Activated CD4-positive, alpha-beta memory T cell treated with anti-CD3 and anti-CD28 coated beads for 36 hours (primary cell): ENCODE measurements around the gene USP5. TPM values are rescaled to one million over a fixed set of nuclear protein-coding genes. Genes with fewer than 3 reads are reported as not detected.

ENCODE experiments used
- CTCF ChIA-PET: fragments of 350-600 bp; sonication (Branson Sonifier 250); formaldehyde crosslinking; loops from one replicate; lab custom pipeline; 2021; ENCODE audit warnings: antibody characterized with exemption, inconsistent platforms; lab: Charles Lee
- POLR2A ChIA-PET: fragments of 350-600 bp; sonication (Branson Sonifier 250); formaldehyde crosslinking; loops from one replicate; lab custom pipeline; 2021; ENCODE audit warnings: antibody characterized with exemption; lab: Charles Lee
- DNase-seq: peaks from one replicate; pipeline ENCODE4 v3.0.0-alpha.2; 2020
- H3K27ac Mint-ChIP-seq: one replicate; pipeline ENCODE4 v1.8.0; 2021; ENCODE audit warnings: mixed read lengths
- H3K27me3 Mint-ChIP-seq: one replicate; pipeline ENCODE4 v1.8.0; 2021; ENCODE audit warnings: mixed read lengths
- H3K36me3 Mint-ChIP-seq: one replicate; pipeline ENCODE4 v1.8.0; 2021; ENCODE audit warnings: mixed read lengths
- H3K4me1 Mint-ChIP-seq: one replicate; pipeline ENCODE4 v1.8.0; 2021; ENCODE audit warnings: low read depth, mixed read lengths
- H3K4me3 Mint-ChIP-seq: one replicate; pipeline ENCODE4 v1.8.0; 2021; ENCODE audit warnings: mild to moderate bottlenecking, mixed read lengths
- H3K9me3 Mint-ChIP-seq: one replicate; pipeline ENCODE4 v1.8.0; 2021; ENCODE audit warnings: mixed read lengths
- intact Hi-C: fragments of 100-400 bp; cut with micrococcal nuclease; formaldehyde crosslinking; loops from one replicate; pipeline ENCODE4 v1.15.1; 2023
- total RNA-seq, 2 experiments: library from RNA; stranded (reverse); gene quantifications; one replicate each; pipeline ENCODE4 v1.2.3, GENCODE V29; 2021

The USP5 gene
- total RNA-seq, 2 experiments from 2014 or later = 125 to 130 TPM

- peaks cover 5% of the 10 kb centered on the region for H3K4me1 Mint-ChIP-seq
- no peaks in the 10 kb centered on the region for H3K36me3 Mint-ChIP-seq
- peaks cover 3% of the 10 kb centered on the region for H3K27me3 Mint-ChIP-seq
- no peak overlapping the region for H3K4me3 Mint-ChIP-seq
- H3K27ac Mint-ChIP-seq = no peak overlapping the region
- CTCF ChIA-PET = interaction anchor here (0.8 to 6.0 kb wide), 17 partner anchors 10 to 281 kb away, joined by 3 to 44 read pairs (median 5); partner anchors contain the start of genes CDCA3, COPS7A, GPR162 and MLF2
- H3K9me3 Mint-ChIP-seq = no peaks in the 10 kb centered on the region
- intact Hi-C loops = no loop called here
- POLR2A ChIA-PET = interaction anchor here (0.8 to 1.8 kb wide), 2 partner anchors 17 to 45 kb away, joined by 3 to 6 read pairs; partner anchors contain the start of genes CD4, CDCA3 and USP5
- DNase-seq = no peak
Measured at GRCh38 chr12:6834254-6834653, 17.7 kb upstream of the USP5 start.

- Mint-ChIP-seq H3K4me1 (peaks cover 2% of the 10 kb centered on the region), H3K36me3 (no peaks in the 10 kb centered on the region), H3K27ac (no peak overlapping the region), H3K4me3 (no peak overlapping the region), H3K27me3 (no peaks in the 10 kb centered on the region), H3K9me3 (no peaks in the 10 kb centered on the region)
- intact Hi-C loops = no loop called here
- DNase-seq = no peak
- POLR2A ChIA-PET = interaction anchor here (0.8 to 1.8 kb wide), 2 partner anchors 17 to 45 kb away, joined by 3 to 6 read pairs; partner anchors contain the start of genes CD4, CDCA3 and USP5
- CTCF ChIA-PET = interaction anchor here (0.8 to 6.0 kb wide), 18 partner anchors 10 to 282 kb away, joined by 3 to 44 read pairs (median 5); partner anchors contain the start of genes CDCA3, COPS7A, GPR162 and MLF2
Measured at GRCh38 chr12:6834873-6835272, 17.1 kb upstream of the USP5 start.

- DNase-seq = no peak
- H3K27ac Mint-ChIP-seq = no peak overlapping the region
- ChIA-PET CTCF (interaction anchor here (1.3 to 6.0 kb wide), 6 partner anchors 8 to 84 kb away, joined by 3 to 44 read pairs (median 32); partner anchors contain the start of genes CDCA3, MLF2 and USP5), POLR2A (interaction anchor here (1.4 to 1.9 kb wide), 2 partner anchors 16 to 36 kb away, joined by 5 read pairs; partner anchors contain the start of genes SPSB2 and USP5)
- intact Hi-C loops = loop anchor here (1.0 kb wide), 1 partner anchor 32 kb away; no protein-coding TSS in a partner anchor
- no peaks in the 10 kb centered on the region for H3K27me3 Mint-ChIP-seq
- no peaks in the 10 kb centered on the region for H3K9me3 Mint-ChIP-seq
- H3K4me1 Mint-ChIP-seq = peaks cover 2% of the 10 kb centered on the region
- no peak overlapping the region for H3K4me3 Mint-ChIP-seq
- no peaks in the 10 kb centered on the region for H3K36me3 Mint-ChIP-seq
Measured at GRCh38 chr12:6836851-6837250, 15.1 kb upstream of the USP5 start.

- H3K36me3 Mint-ChIP-seq = no peaks in the 10 kb centered on the region
- no peak overlapping the region for H3K27ac Mint-ChIP-seq
- peaks cover 2% of the 10 kb centered on the region for H3K4me1 Mint-ChIP-seq
- intact Hi-C loops = no loop called here
- H3K27me3 Mint-ChIP-seq = no peaks in the 10 kb centered on the region
- H3K9me3 Mint-ChIP-seq = no peaks in the 10 kb centered on the region
- ChIA-PET CTCF (interaction anchor here (4.3 to 6.0 kb wide), 3 partner anchors 13 to 84 kb away, joined by 30 to 44 read pairs (median 41); partner anchors contain the start of genes CDCA3, MLF2 and USP5), POLR2A (interaction anchor here (1.4 to 1.9 kb wide), 2 partner anchors 15 to 35 kb away, joined by 5 read pairs; partner anchors contain the start of genes SPSB2 and USP5)
- no peak overlapping the region for H3K4me3 Mint-ChIP-seq
- no peak for DNase-seq
Measured at GRCh38 chr12:6837370-6838060, 14.4 kb upstream of the USP5 start.

- H3K4me3 Mint-ChIP-seq = no peak overlapping the region
- no peaks in the 10 kb centered on the region for H3K27me3 Mint-ChIP-seq
- no peaks in the 10 kb centered on the region for H3K36me3 Mint-ChIP-seq
- ChIA-PET POLR2A (interaction anchor here (3.7 kb wide), 1 partner anchor 13 kb away, joined by 16 read pairs; the partner anchor contains the start of genes CDCA3 and USP5), CTCF (interaction anchor here (1.1 to 2.3 kb wide), 3 partner anchors 8 to 33 kb away, joined by 3 to 10 read pairs (median 8); partner anchors contain the start of gene SPSB2)
- H3K9me3 Mint-ChIP-seq = no peaks in the 10 kb centered on the region
- intact Hi-C loops = no loop called here
- no peak overlapping the region for H3K27ac Mint-ChIP-seq
- DNase-seq = no peak
- H3K4me1 Mint-ChIP-seq = peaks cover 2% of the 10 kb centered on the region
Measured at GRCh38 chr12:6838854-6839253, 13.1 kb upstream of the USP5 start.

- ChIA-PET POLR2A (interaction anchor here (1.1 to 3.7 kb wide), 2 partner anchors 11 to 12 kb away, joined by 3 to 16 read pairs; partner anchors contain the start of genes CDCA3 and USP5), CTCF (interaction anchor here (1.1 to 2.3 kb wide), 4 partner anchors 9 to 33 kb away, joined by 3 to 10 read pairs (median 6); partner anchors contain the start of gene SPSB2)
- Mint-ChIP-seq H3K4me1 (peaks cover 2% of the 10 kb centered on the region), H3K4me3 (no peak overlapping the region), H3K27me3 (no peaks in the 10 kb centered on the region), H3K27ac (no peak overlapping the region), H3K36me3 (no peaks in the 10 kb centered on the region), H3K9me3 (no peaks in the 10 kb centered on the region)
- intact Hi-C loops = no loop called here
- DNase-seq = no peak
Measured at GRCh38 chr12:6839482-6840201, 12.3 kb upstream of the USP5 start.

- DNase-seq = no peak
- Mint-ChIP-seq H3K36me3 (no peaks in the 10 kb centered on the region), H3K4me3 (no peak overlapping the region), H3K27me3 (no peaks in the 10 kb centered on the region), H3K27ac (no peak overlapping the region), H3K9me3 (no peaks in the 10 kb centered on the region), H3K4me1 (peaks cover 2% of the 10 kb centered on the region)
- ChIA-PET CTCF (interaction anchor here (1.1 to 2.3 kb wide), 4 partner anchors 15 to 87 kb away, joined by 4 to 10 read pairs (median 6); partner anchors contain the start of genes MLF2 and SPSB2), POLR2A (interaction anchor here (1.1 to 3.7 kb wide), 2 partner anchors 11 kb away, joined by 3 to 16 read pairs; partner anchors contain the start of genes CDCA3 and USP5)
- intact Hi-C loops = no loop called here
Measured at GRCh38 chr12:6840330-6840729, 11.6 kb upstream of the USP5 start.

- Mint-ChIP-seq H3K9me3 (no peaks in the 10 kb centered on the region), H3K27me3 (no peaks in the 10 kb centered on the region), H3K4me3 (no peak within 1 kb of the TSS), H3K27ac (no peak within 1 kb of the TSS), H3K36me3 (no peaks in the 10 kb centered on the region), H3K4me1 (no peaks in the 10 kb centered on the region)
- DNase-seq = no peak
- CTCF ChIA-PET = interaction anchor here (1.4 to 2.6 kb wide), 4 partner anchors 12 to 88 kb away, joined by 5 to 10 read pairs (median 8); partner anchors contain the start of genes MLF2, P3H3 and SPSB2
- intact Hi-C loops = no loop called here
- POLR2A ChIA-PET = interaction anchor here (1.1 to 3.7 kb wide), 2 partner anchors 11 to 12 kb away, joined by 3 to 16 read pairs; partner anchors contain the start of genes CDCA3 and USP5
Measured at GRCh38 chr12:6840761-6841515, 11.0 kb upstream of the USP5 start, which contains the start of gene GNB3. TSS of gene GNB3 (plus strand) at chr12:6840925. CDS start at chr12:6841288, 363 bp downstream.

GRCh38 chr12:6842075-6842474, 9.9 kb upstream of the USP5 start:
- ChIA-PET CTCF (interaction anchor here (1.0 to 2.6 kb wide), 5 partner anchors 9 to 28 kb away, joined by 3 to 9 read pairs (median 4); partner anchors contain the start of genes CDCA3 and P3H3), POLR2A (interaction anchor here (1.3 to 3.7 kb wide), 2 partner anchors 9 to 10 kb away, joined by 5 to 16 read pairs; partner anchors contain the start of genes CDCA3 and USP5)
- DNase-seq = no peak
- H3K27me3 Mint-ChIP-seq = no peaks in the 10 kb centered on the region
- no peaks in the 10 kb centered on the region for H3K9me3 Mint-ChIP-seq
- no peak overlapping the region for H3K4me3 Mint-ChIP-seq
- H3K4me1 Mint-ChIP-seq = no peaks in the 10 kb centered on the region
- no peak overlapping the region for H3K27ac Mint-ChIP-seq
- intact Hi-C loops = no loop called here
- no peaks in the 10 kb centered on the region for H3K36me3 Mint-ChIP-seq

GRCh38 chr12:6843118-6843902, 8.6 kb upstream of the USP5 start:
- ChIA-PET CTCF (interaction anchor here (1.4 to 4.8 kb wide), 3 partner anchors 9 to 29 kb away, joined by 3 to 35 read pairs (median 9); partner anchors contain the start of gene P3H3), POLR2A (interaction anchor here (1.1 to 1.3 kb wide), 2 partner anchors 8 to 24 kb away, joined by 3 to 5 read pairs; partner anchors contain the start of genes CDCA3, TPI1 and USP5)
- no peak overlapping the region for H3K27ac Mint-ChIP-seq
- H3K4me1 Mint-ChIP-seq = no peaks in the 10 kb centered on the region
- peaks cover 5% of the 10 kb centered on the region for H3K36me3 Mint-ChIP-seq
- intact Hi-C loops = no loop called here
- H3K9me3 Mint-ChIP-seq = no peaks in the 10 kb centered on the region
- DNase-seq = no peak
- no peak overlapping the region for H3K4me3 Mint-ChIP-seq
- H3K27me3 Mint-ChIP-seq = no peaks in the 10 kb centered on the region
